HG03025 (cell line): ENCODE data around the gene TCF12.
"Not testable (repeated sequence)": the region's sequence is repeated elsewhere in the genome, so short reads cannot be mapped to it uniquely, and the experiment has no call there.

Source experiments
- ATAC-seq: cut with Tn5 transposase; IDR thresholded peaks from one replicate; pipeline ENCODE4 v1.9.1; 2021; ENCODE audit warnings: mild to moderate bottlenecking, moderate library complexity; ENCODE audit not compliant: unreplicated experiment, low FRiP score

Gene TCF12

GRCh38 chr15:56913670-56914069 is 4.8 kb upstream of the TCF12 start:
- ATAC-seq, result no peak

- ATAC-seq, result no peak
Observed at GRCh38 chr15:56915888-56916287, 2.6 kb upstream of the TCF12 start.

GRCh38 chr15:56916825-56917477 is 1.5 kb upstream of the TCF12 start:
- ATAC-seq, result no peak

GRCh38 chr15:56917652-56918045 is 795 bp upstream of the TCF12 start:
- peak; percentile 5 for ATAC-seq

- peak; percentile 41 for ATAC-seq
Observed at GRCh38 chr15:56919031-56919608, 676 bp downstream of the TCF12 start.

GRCh38 chr15:56919609-56920366 is 1.3 kb downstream of the TCF12 start:
- ATAC-seq, result peak; percentile 3

- ATAC-seq, result no peak
Observed at GRCh38 chr15:56920367-56920627, 1.9 kb downstream of the TCF12 start.

- no peak for ATAC-seq
Observed at GRCh38 chr15:56923174-56923591, 4.7 kb downstream of the TCF12 start.

GRCh38 chr15:56927816-56928215 is 9.4 kb downstream of the TCF12 start:
- ATAC-seq, result no peak

- ATAC-seq, result no peak
Observed at GRCh38 chr15:56929399-56929798, 11.0 kb downstream of the TCF12 start.

- no peak for ATAC-seq
Observed at GRCh38 chr15:56929933-56930332, 11.5 kb downstream of the TCF12 start.

GRCh38 chr15:56930669-56931313 is 12.3 kb downstream of the TCF12 start:
- no peak for ATAC-seq

GRCh38 chr15:56931639-56932508 is 13.4 kb downstream of the TCF12 start:
- no peak for ATAC-seq

GRCh38 chr15:56932509-56932868 is 14.0 kb downstream of the TCF12 start:
- ATAC-seq, result not testable (repeated sequence)

GRCh38 chr15:56933410-56933809 is 15.0 kb downstream of the TCF12 start:
- ATAC-seq, result no peak

- no peak for ATAC-seq
Observed at GRCh38 chr15:56933811-56934210, 15.4 kb downstream of the TCF12 start.

GRCh38 chr15:56934269-56934668 is 15.8 kb downstream of the TCF12 start:
- no peak for ATAC-seq

- no peak for ATAC-seq
Observed at GRCh38 chr15:56936929-56937328, 18.5 kb downstream of the TCF12 start.

- ATAC-seq, result no peak
Observed at GRCh38 chr15:56939257-56939656, 20.8 kb downstream of the TCF12 start.

- no peak for ATAC-seq
Observed at GRCh38 chr15:56940388-56940787, 21.9 kb downstream of the TCF12 start.

- ATAC-seq, result no peak
Observed at GRCh38 chr15:56942118-56942517, 23.7 kb downstream of the TCF12 start.
